Measurements from ENCODE around the gene SPSB2. TPM values are rescaled to one million over a fixed set of nuclear protein-coding genes. Genes with fewer than 3 reads are reported as not detected.

Gene SPSB2
- total and polyA plus RNA-seq, 9 of the 15 experiments (the other 6 are each of a cell fraction or from before 2014, with no cell fraction given), result 0.10 to 10.6 (median 1.9) TPM

DNA sequence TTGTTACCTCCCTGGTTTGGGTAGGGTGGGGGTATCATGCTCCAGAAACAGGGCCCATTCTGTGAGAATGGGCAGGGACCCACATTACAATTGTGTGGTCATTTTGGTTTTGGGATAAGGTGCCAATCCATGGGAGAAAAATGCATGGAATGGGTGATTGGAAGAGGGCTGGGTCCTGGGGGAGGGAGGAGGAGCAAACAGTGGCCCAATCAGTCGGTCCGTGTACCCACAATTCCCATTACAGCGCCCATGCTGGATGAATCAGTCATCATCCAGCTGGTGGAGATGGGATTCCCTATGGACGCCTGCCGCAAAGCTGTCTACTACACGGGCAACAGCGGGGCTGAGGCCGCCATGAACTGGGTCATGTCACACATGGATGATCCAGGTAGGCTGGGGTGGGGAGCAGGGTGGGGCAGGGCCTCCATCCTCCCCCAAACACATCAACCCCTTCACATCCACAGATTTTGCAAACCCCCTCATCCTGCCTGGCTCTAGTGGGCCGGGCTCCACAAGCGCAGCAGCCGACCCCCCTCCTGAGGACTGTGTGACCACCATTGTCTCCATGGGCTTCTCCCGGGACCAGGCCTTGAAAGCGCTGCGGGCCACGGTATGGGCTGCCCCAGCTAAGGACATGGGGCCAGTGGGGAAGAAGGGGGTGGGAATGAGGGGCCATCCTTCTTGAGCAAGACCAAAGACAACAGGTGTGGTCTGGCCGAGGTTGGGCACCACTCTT is 9.3 kb downstream of the SPSB2 start (continued):
- TF ChIP-seq, protein P1, sequence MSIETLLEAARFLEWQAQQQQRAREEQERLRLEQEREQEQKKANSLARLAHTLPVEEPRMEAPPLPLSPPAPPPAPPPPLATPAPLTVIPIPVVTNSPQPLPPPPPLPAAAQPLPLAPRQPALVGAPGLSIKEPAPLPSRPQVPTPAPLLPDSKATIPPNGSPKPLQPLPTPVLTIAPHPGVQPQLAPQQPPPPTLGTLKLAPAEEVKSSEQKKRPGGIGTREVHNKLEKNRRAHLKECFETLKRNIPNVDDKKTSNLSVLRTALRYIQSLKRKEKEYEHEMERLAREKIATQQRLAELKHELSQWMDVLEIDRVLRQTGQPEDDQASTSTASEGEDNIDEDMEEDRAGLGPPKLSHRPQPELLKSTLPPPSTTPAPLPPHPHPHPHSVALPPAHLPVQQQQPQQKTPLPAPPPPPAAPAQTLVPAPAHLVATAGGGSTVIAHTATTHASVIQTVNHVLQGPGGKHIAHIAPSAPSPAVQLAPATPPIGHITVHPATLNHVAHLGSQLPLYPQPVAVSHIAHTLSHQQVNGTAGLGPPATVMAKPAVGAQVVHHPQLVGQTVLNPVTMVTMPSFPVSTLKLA (conservative IDR thresholded peaks at IDR 0.05), result no peak
- no peak for TF ChIP-seq CBX8 (IDR thresholded peaks at IDR 0.05; ENCODE audit: borderline replicate concordance, extremely low read depth, low read depth, low read length, poor library complexity, severe bottlenecking)
- no peak for TF ChIP-seq RBM25 (IDR thresholded peaks at IDR 0.05; ENCODE audit: low read depth, low read length, severe bottlenecking)
- no peak for TF ChIP-seq NR3C1 (CRISPR knock-in tag; IDR thresholded peaks at IDR 0.05)
- no peak for TF ChIP-seq ZNF174 (CRISPR knock-in tag; IDR thresholded peaks at IDR 0.05)
- no peak for TF ChIP-seq RBM22 (IDR thresholded peaks at IDR 0.05; ENCODE audit: low read depth, low read length, poor library complexity, severe bottlenecking)
- no peak for TF ChIP-seq RBM39 (optimal IDR thresholded peaks at IDR 0.05; ENCODE audit: low read depth, low read length)
- no peak for TF ChIP-seq STAG1 (CRISPR knock-in tag; IDR thresholded peaks at IDR 0.05; ENCODE audit: borderline replicate concordance)
- TF ChIP-seq ZNF354B (CRISPR knock-in tag; IDR thresholded peaks at IDR 0.05), result no peak
- TF ChIP-seq, protein P2, sequence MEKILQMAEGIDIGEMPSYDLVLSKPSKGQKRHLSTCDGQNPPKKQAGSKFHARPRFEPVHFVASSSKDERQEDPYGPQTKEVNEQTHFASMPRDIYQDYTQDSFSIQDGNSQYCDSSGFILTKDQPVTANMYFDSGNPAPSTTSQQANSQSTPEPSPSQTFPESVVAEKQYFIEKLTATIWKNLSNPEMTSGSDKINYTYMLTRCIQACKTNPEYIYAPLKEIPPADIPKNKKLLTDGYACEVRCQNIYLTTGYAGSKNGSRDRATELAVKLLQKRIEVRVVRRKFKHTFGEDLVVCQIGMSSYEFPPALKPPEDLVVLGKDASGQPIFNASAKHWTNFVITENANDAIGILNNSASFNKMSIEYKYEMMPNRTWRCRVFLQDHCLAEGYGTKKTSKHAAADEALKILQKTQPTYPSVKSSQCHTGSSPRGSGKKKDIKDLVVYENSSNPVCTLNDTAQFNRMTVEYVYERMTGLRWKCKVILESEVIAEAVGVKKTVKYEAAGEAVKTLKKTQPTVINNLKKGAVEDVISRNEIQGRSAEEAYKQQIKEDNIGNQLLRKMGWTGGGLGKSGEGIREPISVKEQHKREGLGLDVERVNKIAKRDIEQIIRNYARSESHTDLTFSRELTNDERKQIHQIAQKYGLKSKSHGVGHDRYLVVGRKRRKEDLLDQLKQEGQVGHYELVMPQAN (IDR thresholded peaks at IDR 0.05; ENCODE audit: borderline replicate concordance), result no peak
- TF ChIP-seq ZNF324 (CRISPR knock-in tag; IDR thresholded peaks at IDR 0.05), result no peak

Measured in K562 (cell line).